Activated CD4-positive, alpha-beta T cell treated with anti-CD3 and anti-CD28 coated beads, Interleukin-2, Interleukin-6, amounts not matched to agents 100 ng/mL and 50 ng/mL, durations not matched to agents 16 hours and 8 hours (primary cell): ENCODE data around the gene IRF4.

Source experiments
- DNase-seq: peaks from one replicate; pipeline ENCODE4 v3.0.0-alpha.2; 2020

IRF4 gene

DNA sequence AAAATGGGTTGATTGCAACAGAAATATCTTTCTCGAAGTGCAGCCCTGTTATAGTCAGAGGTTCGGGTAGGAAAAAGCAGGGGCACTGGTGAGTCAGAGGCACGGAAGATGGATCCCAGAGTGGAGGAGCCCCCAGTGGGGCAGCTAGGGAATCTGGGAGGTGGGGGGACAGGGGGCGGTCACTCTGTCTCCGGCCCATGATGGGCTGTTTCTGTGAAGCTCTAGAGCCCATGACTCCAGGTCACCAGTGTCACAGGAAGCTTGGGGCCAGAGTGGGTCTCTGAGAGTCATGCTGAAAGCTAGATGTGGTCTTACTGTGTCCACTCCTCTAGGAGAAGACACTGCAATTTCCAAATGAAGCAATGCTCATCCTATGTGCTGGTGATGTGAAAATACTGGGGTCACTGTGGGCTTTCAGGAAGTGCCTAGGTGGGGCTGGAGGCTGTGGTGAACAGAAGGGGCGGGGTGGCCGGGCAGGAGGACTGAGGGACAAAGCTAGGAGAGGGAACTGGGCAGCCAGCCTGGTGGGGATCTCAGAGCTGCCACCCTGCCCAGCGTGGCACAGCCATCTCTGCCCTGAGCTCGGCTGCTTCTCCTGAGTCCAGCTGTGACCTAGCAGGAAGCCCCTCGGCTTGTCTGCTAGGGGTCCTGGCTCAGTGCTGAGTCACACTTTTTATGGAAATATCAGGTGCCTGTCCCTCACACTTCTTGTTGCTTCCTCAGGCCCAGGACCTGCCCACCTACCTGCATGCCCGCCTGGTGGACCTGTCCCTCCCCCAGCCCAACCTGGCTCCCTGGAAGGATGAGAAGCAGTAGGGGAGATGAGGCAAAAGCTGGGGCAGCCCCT lies 54.2 kb downstream of the IRF4 start:
- DNase-seq: no peak

DNA sequence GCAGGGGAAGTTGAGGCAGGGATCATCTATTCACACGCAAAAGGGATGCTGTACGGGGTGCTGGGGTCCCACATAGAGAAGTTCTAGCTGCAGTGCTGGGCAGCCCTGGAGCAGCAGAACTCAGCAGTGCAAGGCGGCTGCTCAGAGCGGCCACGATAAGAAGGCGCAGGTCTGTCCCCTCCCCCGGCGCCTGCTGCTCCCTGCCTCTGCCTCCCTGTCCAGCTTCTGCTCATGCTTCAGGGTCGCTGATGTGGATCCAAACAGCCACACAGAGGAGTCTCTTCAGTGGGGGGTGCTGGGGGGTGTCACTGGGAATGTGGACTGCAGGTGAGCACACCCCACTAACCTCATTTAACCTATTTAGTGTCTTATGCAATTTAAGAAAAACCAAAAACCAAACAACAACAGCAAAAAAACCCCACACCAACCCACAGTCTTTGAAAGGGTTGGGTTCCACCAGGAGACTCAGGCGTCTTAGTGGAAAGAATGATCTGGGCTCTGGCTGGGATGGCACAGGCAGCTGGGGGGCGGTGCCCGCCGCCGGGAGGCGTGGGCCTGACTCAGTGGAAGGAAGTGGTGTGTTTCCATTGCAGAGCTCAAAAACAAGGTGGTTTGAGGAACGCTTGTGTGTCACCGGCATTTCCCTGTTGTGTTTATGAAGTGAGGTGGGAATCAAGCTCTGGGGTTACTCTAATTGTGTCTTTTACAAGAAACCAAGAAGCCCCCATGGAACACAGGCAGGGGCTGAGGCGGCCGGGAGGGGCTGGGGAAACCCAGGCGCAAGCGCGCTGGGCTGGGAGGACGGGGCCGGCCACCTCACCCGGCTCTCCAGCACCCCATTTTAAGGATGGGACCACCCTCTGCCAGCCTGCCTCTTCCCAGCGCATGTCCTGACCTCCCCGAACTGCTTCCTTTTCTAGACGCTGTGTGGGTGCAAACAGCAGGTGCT lies 55.1 kb downstream of the IRF4 start:
- peak; percentile 93 for DNase-seq

DNA sequence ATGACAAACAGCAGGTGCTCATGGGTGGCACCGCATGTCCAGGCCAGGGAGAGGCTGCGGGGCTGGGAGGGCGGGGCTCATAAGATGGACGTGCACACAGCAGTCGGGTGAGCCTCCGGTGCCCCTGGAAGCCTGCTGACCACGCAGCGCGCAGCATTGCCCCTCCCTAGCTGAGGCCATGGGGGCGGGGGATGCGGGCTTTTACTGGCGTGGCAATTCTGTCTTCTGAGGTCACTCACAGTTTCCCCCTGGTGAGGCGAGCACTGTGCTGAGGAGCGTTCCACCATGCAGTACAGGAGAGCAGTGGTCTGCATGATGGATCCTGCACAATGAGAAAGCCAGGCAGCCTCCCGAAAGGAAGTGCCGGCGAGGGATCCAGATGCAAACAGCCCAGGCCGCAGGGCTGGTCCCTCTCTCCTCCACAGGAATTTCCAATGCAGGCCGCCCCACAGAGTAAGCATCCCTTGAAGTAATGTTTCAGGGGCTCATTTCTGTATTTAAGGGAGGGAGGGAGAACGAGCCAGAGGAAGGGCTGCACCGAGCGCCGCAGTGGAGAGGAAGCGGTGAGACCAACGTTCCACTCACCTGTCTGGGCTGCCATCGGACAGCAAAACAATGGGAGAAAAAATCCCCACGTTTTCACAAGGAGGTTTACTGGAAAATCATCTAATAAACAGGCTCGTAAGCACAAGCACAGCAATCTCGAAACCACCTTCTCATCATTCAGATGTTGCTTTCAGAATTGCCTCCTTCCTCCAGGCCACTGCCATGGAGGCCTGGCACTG lies 56.0 kb downstream of the IRF4 start:
- DNase-seq: peak; percentile 71

DNA sequence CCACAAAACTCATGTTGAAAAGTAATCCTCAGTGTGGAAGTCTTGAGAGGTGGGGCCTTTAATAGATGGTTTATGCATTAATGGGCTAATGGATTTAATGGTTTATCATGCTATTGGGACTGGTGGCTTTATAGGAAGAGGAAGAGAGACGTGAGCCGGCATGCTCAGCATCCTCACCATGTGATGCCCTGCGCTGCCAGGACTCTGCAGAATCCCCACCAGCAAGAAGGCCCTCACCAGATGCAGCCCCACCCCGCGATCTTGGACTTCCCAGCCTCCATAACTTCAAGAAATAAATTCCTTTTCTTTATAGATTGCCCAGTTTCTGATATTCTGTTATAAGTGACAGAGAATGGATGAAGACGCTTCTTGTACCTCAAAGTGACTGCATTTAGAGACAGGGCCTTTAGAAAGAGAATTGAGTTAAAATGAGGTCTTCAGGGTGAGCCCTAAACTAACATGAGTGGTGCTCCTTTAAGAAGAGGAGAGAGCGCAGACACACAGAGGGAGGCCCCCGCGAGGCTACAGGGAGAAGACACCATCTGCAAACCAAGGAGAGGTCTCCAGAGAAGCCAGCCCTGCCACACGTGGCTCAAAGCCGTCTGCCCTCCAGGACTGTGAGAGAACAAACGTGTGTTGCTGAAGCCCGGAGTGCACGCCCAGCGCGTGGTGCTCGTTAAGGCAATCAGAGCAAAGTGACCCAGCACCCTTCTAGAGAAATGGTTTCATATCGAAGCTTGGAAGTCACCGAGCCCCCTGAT lies 56.9 kb downstream of the IRF4 start:
- DNase-seq: no peak

DNA sequence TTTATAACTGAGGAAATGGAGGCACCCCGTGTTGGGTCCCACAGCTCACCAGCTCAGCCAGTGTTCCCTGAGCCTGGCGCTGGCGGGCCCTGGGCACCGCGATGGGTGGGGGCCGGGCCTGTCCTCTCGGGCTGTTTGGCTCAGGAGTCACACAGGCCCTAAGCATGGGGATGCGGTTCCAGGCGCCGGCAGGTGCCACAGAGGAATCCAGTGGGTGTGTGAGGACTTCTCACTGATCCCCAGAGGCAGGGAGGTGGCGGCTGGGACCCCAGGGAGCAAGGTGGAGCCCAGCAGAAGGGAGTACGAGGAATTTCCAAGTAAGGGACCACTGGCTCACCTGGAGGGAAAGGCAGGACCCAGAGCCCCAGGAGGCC lies 57.5 kb downstream of the IRF4 start:
- DNase-seq: no peak

DNA sequence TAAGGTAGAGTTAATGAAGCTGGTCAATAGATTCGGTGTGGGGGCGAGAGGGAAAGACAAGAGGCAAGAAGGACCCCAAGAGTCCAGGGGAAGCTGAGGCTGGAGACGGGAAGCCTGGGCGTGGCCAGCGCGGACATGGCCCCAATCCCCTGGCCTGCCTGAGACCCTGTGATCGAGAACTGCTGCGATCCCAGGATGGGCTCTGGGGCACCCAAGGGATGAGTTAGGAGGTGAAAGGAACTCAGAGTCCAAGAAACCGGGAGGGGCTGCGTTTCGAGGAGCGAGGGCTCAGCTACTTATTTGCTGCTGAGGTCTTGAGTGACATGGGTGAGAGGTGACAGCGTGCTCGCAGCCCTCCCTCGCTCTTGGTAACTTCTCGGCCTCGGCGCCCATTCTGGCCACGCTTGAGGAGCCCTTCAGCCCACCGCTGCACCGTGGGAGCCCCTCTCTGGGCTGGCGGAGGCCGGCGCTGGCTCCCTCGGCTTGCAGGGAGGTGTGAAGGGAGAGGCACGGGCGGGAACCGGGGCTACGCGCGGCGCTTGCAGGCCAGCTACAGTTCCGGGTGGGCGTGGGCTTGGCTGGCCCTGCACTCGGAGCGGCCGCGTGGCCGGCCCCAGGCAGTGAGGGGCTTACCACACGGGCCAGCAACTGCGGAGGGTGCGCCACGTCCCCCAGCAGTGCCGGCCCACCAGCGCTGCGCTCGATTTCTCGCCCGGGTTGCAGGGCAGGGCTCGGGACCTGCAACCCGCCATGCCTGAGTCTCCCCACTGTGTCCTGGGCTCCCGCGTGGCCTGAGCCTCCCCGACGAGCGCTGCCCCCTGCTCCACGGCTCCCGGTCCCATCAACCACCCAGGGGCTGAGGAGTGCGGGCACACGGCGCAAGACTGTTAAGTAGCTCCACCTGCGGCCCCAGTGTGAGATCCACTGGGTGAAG lies 58.2 kb downstream of the IRF4 start:
- no peak for DNase-seq

DNA sequence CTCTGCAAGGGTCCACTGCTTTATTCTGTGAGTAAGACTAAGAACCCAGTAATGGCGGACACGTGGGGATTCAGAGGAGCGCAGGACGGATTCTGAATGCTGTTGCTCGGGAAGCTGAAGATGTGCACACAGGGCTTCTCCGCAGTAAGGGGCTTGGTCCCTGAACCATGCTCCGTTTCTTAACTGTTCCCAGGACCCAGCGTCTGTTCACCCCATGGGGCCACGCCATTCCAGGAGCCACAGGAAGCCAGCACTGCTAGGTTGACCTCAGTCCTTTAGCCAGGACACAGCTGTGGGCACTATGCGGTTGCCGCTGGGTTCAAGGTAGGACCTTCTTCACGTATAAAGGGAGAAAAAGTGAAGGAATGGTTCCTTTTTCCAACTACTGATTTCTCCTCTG lies 59.8 kb downstream of the IRF4 start:
- no peak for DNase-seq

DNA sequence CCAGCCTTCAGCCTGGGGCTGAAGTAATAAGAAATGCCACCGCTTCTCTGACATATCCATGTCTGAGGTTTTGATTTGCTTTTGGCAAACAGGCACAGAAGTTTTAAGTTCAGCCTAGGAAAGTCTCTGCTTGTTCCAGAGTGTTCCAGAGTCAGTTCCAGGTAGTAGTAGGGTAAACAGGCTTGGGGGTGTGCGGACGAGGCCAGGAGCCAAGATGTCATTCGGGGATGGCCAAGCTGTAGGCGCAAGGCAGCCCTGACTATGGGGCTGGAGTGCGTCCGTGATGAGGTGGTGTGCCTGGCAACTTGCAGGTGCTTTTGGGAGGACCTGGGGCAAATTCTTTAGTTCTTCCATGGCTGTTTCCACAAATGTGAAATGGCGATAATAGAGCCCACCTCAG lies 60.3 kb downstream of the IRF4 start:
- DNase-seq: no peak

DNA sequence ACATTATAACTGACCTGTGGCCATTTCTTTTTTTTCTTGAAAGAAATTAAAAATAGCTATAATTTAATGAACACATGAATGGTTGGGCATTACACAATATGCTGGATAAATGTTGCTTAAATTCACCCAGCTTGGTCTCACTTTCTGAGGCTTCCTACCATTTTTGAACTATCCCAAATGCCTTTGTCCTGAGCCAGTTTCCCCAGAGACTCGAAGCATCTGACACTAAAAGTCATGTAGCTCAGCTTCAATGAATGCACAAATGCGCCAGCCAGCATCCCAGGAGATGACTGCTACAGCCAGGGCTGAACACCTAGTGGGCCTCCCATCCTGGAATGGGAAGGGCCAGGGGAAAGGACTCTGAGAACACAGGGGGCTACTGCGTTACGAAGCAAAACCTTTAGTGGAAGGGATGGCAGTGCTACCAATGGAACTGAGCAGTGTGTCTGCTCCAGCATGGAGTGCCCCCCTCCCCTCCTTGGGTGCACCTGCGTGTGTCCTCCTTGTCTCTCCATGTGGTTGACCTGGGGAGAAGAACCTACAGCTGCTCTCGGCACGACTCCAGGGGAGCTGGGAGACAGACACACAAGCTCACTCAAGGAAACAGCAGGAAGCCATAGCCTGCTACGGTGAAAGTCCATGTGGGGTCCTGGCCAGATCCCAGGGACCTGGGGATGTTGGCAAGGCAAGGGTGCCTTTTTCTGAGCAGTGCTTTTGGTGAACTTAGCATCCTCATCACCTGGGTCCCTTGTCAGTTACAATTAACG lies 60.9 kb downstream of the IRF4 start:
- DNase-seq: no peak

DNA sequence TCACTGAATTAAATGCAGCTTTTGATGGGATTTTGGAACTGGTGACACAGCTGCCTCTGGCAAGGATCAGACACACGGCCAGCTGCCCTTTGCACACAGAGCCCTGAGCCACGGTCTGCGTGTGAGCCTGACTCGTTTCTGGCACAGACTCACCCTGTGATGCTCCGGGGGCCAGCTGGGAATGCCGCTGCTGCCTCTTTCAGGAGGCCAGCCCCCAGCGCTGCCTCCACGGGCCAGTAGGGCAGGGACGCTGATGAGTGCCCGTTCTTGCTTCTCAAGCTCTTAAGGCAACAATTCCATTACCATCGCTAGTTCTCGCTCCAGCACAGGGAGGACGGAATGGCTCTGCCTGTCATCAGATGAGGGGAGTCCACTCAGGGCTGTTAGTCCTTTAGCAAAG lies 61.6 kb downstream of the IRF4 start:
- no peak for DNase-seq

DNA sequence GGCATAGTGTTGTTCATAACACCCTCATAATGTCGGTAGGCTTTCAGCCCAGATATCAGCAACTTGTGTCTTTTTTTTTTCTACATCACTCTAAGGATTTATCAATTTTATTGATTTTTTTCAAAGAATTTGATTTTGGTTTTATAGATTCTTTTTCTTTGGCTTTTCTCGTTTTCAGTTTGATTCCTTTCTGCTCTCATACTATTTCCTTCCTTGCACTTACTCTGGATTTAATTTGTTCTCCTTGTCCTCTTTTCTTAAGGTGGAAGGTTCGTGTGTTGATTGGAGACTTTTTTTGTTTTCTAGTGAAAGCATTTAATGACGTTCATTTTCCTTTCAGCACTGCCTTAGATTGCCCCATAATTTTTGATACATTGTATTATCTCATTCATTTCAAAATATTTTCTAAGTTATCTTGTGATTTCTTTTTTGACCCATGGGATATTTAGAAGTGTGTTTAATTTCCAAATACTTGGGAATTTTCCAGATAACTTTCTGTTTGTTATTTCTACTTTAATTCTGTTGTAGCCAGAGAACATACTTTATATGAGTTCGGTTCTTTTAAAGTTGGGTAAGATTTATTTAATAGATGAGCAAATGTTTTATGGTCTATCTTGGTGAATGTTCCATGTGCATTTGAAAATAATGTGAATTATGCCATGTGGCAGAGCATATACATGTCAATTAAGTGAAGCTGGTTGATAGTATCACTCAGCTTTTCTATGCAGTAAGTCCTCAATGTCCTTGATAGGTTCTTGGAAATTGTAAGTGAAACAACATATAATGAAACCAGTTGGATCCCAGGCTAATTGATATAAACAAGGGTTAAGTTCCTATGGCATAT lies 62.8 kb downstream of the IRF4 start:
- no peak for DNase-seq

DNA sequence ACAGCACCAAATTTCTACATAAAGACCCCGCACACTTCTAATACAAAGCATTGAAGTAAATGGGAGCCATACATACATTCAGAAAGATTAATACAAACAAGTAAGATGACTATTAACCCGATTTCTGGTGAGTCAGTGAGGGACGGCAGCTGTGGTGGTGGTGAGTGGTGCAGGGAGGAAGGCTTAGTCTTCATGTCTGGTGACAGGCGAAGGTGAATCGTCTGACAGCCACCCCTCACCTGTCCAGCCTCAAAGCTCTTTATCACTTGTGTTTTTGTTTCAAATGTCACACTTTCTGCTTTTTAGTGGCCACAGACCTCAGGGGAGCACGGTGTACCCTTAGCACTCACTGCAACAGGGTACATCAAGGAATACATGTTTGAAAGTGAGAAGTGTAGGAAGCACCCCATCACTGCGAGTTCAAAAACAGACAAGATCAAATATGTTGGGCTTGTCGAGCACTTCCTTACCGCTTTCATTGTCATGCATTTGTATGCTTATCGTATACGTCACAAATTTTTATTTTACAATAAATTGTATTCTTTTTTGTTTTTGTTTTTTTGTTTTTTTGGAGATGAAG lies 63.5 kb downstream of the IRF4 start:
- DNase-seq: peak; percentile 41

DNA sequence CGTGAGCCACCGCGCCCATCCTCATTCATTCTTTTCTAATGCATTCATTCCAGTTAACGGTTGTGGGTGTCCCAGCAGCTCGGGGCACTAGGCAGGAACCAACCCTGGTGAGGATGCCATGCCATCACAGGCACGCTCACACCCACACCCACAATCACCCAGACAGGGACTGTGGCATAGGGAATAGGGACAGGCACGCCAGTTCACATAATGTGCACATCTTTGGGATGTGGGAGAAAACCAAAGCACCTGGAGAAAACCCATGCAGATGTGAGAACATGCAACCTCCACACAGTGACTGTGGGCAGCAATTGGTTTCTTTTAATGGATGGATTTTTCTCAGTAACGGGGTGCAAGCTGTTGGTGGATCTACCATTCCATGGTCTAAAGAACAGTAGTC lies 64.3 kb downstream of the IRF4 start:
- no peak for DNase-seq

DNA sequence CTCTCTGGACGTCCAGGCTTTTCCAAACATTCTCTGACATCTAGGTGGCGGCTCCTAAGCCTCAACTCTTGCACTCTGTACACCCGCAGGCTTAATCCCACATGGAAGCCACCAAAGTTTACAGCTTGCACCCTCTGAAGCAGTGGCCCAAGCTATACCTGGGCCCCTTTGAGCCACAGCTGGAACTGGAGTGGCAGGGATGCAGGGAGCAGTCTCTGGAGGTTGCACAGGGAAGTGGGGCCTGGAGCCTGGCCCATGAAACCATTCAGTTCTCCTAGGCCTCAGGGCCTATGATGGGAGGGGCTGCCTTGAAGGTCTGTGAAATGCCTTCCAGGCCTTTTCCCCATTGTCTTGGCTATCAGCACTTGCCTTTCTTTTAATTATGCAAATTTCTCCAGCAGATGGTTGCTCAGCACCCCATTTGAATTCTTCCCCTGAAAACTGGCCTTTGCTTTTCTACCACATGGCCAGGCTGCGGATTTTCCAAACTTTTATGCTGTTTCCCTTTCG lies 64.9 kb downstream of the IRF4 start:
- no peak for DNase-seq

DNA sequence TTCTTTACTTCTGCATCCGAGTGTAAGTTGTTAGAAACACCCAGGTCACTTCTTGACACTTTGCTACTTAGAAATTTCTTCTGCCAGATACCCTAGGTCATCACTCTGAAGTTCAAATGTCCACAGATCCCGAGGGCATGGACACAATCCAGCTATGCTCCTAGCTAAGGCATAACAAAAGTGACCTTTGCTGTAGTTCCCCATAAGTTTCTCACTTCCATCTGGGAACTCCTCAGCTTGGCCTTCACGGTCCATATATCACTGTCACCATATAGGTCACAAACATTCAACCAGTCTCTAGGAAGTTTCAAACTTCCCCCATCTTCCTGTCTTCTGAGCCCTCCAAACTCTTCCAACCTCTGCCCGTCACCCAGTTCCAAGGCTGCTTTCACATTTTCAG lies 65.3 kb downstream of the IRF4 start:
- DNase-seq: no peak
